AG04449 (cell line): Measurements from ENCODE around the gene ARHGAP8.

Experiments used
- CTCF ChIA-PET: fragments of 350-600 bp; formaldehyde crosslinking; extraction: SDS; loops from one replicate; lab custom pipeline; 2021; ENCODE audit warnings: antibody characterized with exemption; lab: Yijun Ruan, JAX
- POLR2A ChIA-PET: fragments of 400-600, 350-600 bp; formaldehyde crosslinking; extraction: SDS; loops from one replicate; lab custom pipeline; 2020; ENCODE audit warnings: antibody characterized with exemption, inconsistent platforms; lab: Yijun Ruan, JAX
- DNase-seq: peaks from one replicate; pipeline ENCODE4 v3.0.0-alpha.2; 2010; ENCODE audit warnings: low read depth, low spot score
- H3K4me3 ChIP-seq: 2 replicates; pipeline ENCODE4 v1.5.1; 2011; ENCODE audit warnings: low read depth, mild to moderate bottlenecking, control low read depth, low read length
- CTCF ChIP-seq: IDR thresholded peaks from one replicate; pipeline ENCODE4 v1.5.1; 2011; ENCODE audit warnings: mild to moderate bottlenecking, moderate library complexity, low read length, control low read depth, inconsistent platforms; ENCODE audit not compliant: insufficient read depth; ENCODE audit errors: missing control alignments

ARHGAP8 gene

GRCh38 chr22:44721213-44721612 lies 31.2 kb upstream of the ARHGAP8 start:
- POLR2A ChIA-PET = no interaction called here
- CTCF ChIA-PET = interaction anchor here (1.0 to 9.9 kb wide), 3 partner anchors 12 to 24 kb away, joined by 3 to 84 read pairs (median 7); no protein-coding TSS in a partner anchor
- TF ChIP-seq CTCF = no peak
- H3K4me3 ChIP-seq = no peak overlapping the region
- no peak for DNase-seq

DNA sequence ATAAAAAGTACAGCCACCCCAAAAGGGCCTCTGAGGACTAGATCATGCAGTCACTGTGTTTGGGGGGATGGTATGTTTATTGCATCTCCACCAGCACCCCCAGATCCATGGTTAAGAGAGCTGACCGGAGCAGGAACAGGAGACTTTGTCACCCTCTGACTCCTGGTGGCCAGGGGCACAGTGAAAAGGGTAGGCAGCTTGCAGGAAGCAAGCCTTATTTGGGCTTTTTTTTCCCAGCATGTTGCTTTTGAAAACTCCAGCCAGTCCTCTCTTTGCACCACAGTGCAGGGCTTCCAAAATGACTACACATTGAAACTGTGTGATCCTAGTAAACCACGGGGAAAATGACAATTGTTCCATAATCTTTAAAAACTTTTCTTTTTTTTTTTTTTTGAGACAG lies 29.8 kb upstream of the ARHGAP8 start:
- no peak for TF ChIP-seq CTCF
- no peak overlapping the region for H3K4me3 ChIP-seq
- CTCF ChIA-PET = interaction anchor here (1.1 to 9.9 kb wide), 5 partner anchors 9 to 25 kb away, joined by 3 to 84 read pairs (median 7); no protein-coding TSS in a partner anchor
- DNase-seq = no peak
- POLR2A ChIA-PET = no interaction called here

- ChIA-PET POLR2A (no interaction called here), CTCF (interaction anchor here (2.4 to 9.9 kb wide), 2 partner anchors 10 to 12 kb away, joined by 10 to 84 read pairs; no protein-coding TSS in a partner anchor)
- DNase-seq = no peak
- H3K4me3 ChIP-seq = no peak overlapping the region
- TF ChIP-seq CTCF = no peak
These were observed 28.6 kb upstream of the ARHGAP8 start for GRCh38 chr22:44723801-44724200.

GRCh38 chr22:44724416-44724815 lies 28.0 kb upstream of the ARHGAP8 start:
- TF ChIP-seq CTCF = no peak
- ChIA-PET POLR2A (no interaction called here), CTCF (interaction anchor here (1.3 to 9.9 kb wide), 3 partner anchors 11 to 27 kb away, joined by 3 to 84 read pairs (median 10); no protein-coding TSS in a partner anchor)
- no peak overlapping the region for H3K4me3 ChIP-seq
- no peak for DNase-seq

DNA sequence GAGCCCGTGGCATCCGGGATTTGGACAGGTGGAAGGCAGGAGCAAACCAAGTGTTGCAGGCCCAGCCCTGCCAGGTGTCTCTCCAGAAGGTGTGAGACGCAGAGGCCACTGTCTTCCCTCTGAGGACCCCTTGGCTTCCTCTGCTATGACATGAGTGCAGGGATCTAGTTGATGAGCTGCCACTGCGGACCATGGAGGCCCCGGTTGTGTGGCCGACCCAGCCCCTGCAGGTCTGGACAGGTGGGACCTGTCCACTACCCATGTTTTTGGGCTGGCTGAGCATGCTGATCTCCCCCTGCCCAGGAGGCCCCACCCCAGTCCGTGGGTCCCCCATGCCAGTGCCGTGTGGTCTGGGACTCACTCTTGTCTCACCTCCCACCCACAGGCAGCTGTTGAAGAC lies 27.5 kb upstream of the ARHGAP8 start:
- POLR2A ChIA-PET = no interaction called here
- CTCF ChIA-PET = interaction anchor here (1.3 to 9.9 kb wide), 3 partner anchors 11 to 27 kb away, joined by 3 to 84 read pairs (median 10); no protein-coding TSS in a partner anchor
- DNase-seq = no peak
- H3K4me3 ChIP-seq = no peak overlapping the region
- TF ChIP-seq CTCF = no peak

DNA sequence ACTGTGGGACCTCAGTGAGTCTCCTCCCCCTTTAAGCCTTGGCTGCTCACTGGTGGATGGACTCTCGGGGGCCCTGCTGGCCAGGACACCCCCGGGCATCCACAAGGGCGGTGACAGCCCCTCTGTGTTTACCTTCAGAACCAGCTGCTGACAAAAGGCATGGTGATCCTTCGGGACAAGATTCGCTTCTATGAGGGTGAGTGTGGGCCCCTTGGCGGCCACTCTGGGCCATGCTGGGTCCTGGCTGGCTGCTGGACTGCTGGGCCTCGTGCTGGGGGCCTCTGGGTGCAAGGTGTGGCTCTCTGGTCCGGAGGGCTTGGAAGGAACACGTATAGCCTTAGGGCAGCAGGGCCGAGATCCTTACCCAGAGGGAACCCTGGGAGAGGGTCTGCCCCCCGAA lies 25.9 kb upstream of the ARHGAP8 start:
- DNase-seq = no peak
- ChIA-PET POLR2A (no interaction called here), CTCF (interaction anchor here (1.3 to 16.9 kb wide), 3 partner anchors 9 to 35 kb away, joined by 5 to 470 read pairs (median 84); no protein-coding TSS in a partner anchor)
- no peak for TF ChIP-seq CTCF
- no peak overlapping the region for H3K4me3 ChIP-seq
